ENCODE measurements around the gene FRRS1L.
A peak's percentile ranks its signal among the peaks of the same experiment; 100 is the strongest.

The FRRS1L gene

DNA sequence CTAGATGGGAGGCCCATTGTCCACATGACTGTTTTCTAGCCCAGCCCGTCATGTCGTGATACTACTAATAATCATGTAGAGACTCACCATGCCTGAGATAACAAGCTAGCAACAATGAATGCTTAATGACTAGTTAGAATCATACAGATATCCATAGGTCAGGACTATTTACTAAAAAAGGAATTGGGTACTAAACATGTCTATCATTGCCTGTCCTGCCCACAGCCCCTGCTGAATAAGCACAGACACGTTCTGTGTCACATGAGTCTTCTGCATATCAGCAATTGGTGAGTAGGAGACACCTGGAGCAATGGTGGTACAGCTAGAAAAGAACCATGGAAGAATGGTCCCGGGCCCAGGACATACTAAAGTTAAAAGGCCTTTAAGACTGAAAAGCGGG lies 18.0 kb downstream of the FRRS1L start:
- TF ChIP-seq, protein P1, sequence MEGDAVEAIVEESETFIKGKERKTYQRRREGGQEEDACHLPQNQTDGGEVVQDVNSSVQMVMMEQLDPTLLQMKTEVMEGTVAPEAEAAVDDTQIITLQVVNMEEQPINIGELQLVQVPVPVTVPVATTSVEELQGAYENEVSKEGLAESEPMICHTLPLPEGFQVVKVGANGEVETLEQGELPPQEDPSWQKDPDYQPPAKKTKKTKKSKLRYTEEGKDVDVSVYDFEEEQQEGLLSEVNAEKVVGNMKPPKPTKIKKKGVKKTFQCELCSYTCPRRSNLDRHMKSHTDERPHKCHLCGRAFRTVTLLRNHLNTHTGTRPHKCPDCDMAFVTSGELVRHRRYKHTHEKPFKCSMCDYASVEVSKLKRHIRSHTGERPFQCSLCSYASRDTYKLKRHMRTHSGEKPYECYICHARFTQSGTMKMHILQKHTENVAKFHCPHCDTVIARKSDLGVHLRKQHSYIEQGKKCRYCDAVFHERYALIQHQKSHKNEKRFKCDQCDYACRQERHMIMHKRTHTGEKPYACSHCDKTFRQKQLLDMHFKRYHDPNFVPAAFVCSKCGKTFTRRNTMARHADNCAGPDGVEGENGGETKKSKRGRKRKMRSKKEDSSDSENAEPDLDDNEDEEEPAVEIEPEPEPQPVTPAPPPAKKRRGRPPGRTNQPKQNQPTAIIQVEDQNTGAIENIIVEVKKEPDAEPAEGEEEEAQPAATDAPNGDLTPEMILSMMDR (conservative IDR thresholded peaks at IDR 0.05), result no peak
- TF ChIP-seq ZFX (IDR thresholded peaks at IDR 0.05), result no peak
- no peak overlapping the region for H3K27ac ChIP-seq

GRCh38 chr9:109145051-109145450 lies 22.0 kb downstream of the FRRS1L start:
- H3K27ac ChIP-seq, result no peak overlapping the region
- TF ChIP-seq ZFX (IDR thresholded peaks at IDR 0.05), result no peak
- TF ChIP-seq, protein P1 (conservative IDR thresholded peaks at IDR 0.05), result no peak

DNA sequence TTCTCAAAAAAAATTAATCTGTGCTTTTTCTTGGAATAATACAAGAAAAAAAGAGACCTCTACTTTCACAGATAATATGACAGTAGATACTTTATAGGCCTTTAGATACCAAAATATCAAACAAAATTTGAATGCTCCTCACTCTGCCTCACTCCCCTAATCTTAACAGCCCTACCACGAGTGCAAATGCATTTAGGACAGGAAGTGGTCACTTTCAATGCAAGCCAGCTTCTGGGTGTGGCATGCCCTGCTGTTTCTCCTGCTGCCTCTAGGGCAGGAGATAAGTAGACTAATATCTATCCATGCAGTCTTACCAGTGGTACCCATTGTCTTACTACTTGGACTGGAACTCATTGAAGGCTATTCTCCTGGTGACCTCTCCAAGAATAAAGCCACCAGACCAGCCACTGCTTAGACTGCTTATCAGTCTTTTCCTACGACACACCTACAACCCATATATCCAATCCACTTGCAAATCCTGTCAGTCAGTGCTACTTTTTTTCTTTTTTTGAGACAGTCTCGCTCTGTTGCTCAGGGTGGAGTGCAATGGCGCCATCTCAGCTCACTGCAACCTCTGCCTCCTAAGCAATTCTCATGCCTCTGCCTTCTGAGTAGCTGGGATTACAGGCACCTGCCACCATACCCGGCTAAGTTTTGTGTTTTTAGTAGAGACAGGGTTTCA lies 23.0 kb downstream of the FRRS1L start:
- TF ChIP-seq, protein P1 (conservative IDR thresholded peaks at IDR 0.05), result peak; percentile 52
- TF ChIP-seq ZFX (IDR thresholded peaks at IDR 0.05), result no peak
- no peak overlapping the region for H3K27ac ChIP-seq

GRCh38 chr9:109141375-109141774 lies 25.7 kb downstream of the FRRS1L start:
- TF ChIP-seq, protein P1 (conservative IDR thresholded peaks at IDR 0.05), result no peak
- TF ChIP-seq ZFX (IDR thresholded peaks at IDR 0.05), result no peak
- H3K27ac ChIP-seq, result no peak overlapping the region

GRCh38 chr9:109139851-109140250 lies 27.2 kb downstream of the FRRS1L start:
- TF ChIP-seq ZFX (IDR thresholded peaks at IDR 0.05), result no peak
- TF ChIP-seq, protein P1 (conservative IDR thresholded peaks at IDR 0.05), result no peak
- no peak overlapping the region for H3K27ac ChIP-seq

DNA sequence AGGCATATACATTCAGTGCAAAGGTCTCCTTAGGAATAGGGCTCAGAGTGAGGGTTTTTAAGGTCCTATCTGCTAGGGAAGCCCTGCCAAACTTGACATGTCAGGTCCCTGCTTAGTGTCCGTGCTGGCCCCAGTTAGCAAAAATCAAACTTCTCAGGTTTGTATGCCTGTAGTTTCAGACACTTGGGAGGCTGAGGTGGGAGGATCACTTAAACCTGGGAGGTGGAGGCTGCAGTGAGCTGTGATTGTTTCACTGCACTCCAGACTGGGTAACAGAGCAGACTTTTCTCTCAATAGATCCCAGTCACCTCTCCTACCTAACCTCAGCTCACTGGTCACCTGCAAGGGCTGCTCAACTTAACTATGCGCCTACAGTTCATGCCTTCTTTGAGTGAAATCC lies 28.6 kb downstream of the FRRS1L start:
- H3K27ac ChIP-seq, result no peak overlapping the region
- TF ChIP-seq ZFX (IDR thresholded peaks at IDR 0.05), result no peak
- TF ChIP-seq, protein P1 (conservative IDR thresholded peaks at IDR 0.05), result no peak

- H3K27ac ChIP-seq, result no peak overlapping the region
- TF ChIP-seq ZFX (IDR thresholded peaks at IDR 0.05), result no peak
- TF ChIP-seq, protein P1 (conservative IDR thresholded peaks at IDR 0.05), result no peak
These were observed 32.9 kb downstream of the FRRS1L start for GRCh38 chr9:109134167-109134578.

Measured in C4-2B (cell line).